ENCODE measurements around the gene RAB5B. TPM values are rescaled to one million over a fixed set of nuclear protein-coding genes. Genes with fewer than 3 reads are reported as not detected.

RAB5B gene
- polyA plus RNA-seq, 2 of the 4 experiments (the other 2 are of a cell fraction), result 37.2 to 90.4 TPM

DNA sequence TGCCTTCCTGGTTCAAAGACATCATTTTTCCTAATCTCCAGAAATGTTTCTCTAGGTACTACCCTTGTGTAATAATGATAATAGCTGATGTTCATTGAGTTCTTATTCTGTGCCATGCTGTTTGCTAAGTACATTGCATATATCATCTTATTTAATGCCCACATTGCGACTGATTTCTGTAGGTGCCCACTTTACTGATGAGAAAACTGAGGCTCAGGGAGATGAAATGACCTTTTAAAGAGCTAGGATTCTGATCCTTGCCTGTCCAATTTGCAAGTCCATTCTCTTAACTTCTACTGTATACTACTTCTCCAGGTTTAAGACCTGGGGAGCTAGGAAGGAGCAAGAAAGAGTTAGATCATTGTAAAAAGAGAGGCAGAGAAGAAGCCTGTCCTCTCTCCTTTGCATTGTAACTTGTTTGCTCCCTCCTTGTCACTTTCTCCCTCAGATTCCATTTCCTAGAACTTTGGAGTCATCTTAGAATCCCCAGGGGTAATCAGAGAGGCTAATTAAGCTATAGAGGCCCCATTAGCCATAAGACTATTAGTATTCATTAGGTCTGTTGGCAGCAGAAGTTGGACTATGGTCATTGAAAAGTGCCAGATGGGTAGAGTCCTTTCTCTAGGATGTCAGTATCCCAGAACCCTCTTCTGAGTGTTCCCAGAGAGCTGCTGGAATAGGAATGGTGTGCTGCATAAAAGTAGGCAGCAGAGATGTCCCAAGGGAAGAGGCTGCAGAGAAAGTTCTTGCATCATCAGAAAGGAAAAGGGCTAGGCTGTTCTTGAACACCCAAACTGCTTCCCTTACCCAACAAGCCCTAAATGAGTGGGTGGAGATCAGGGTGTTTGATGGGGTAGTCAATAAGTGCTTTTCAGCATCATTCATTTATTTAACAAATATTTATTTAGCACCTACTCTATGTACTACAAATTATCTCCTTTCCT lies 39.8 kb upstream of the RAB5B start:
- Histone ChIP-seq H3K4me1 (peaks cover 33% of the 10 kb centered on the region), H3K4me3 (no peak overlapping the region), H3K9me3 (no peaks in the 10 kb centered on the region), H3K4me2 (peak overlapping the region; percentile 79), H3K27ac (peak overlapping the region; percentile 74 to 88; a peak in 4 of 6 replicates)
- FAIRE-seq (no peak), ATAC-seq (no peak), DNase-seq (ENCODE audit: low read depth in 1 of 2, low spot score in 1 of 2) (no peak)
- ChIA-PET CTCF (interaction anchor here (0.9 to 15.2 kb wide), 12 partner anchors 8 to 228 kb away, joined by 3 to 179 read pairs (median 6); partner anchors contain the start of genes PYM1 and RAB5B), POLR2A (interaction anchor here (0.7 to 1.6 kb wide), 5 partner anchors 104 to 288 kb away, joined by 3 to 7 read pairs (median 3); partner anchors contain the start of genes CD63, DNAJC14, ORMDL2 and RNF41)
- TF ChIP-seq ZNF302 (CRISPR knock-in tag; IDR thresholded peaks at IDR 0.05) (no peak), RARB (CRISPR knock-in tag; IDR thresholded peaks at IDR 0.05) (no peak), EP300 (IDR thresholded peaks at IDR 0.05) (no peak), FOSL2 (IDR thresholded peaks at IDR 0.05) (no peak), FOSL2 (CRISPR knock-in tag; IDR thresholded peaks at IDR 0.05) (no peak), CHD4 (IDR thresholded peaks at IDR 0.05; ENCODE audit: borderline replicate concordance) (no peak), GATA3 (IDR thresholded peaks at IDR 0.05; ENCODE audit: borderline replicate concordance) (no peak), CHD2 (IDR thresholded peaks at IDR 0.05; ENCODE audit: low read length, partially characterized antibody) (no peak), KDM1A (IDR thresholded peaks at IDR 0.05; ENCODE audit: low read depth) (no peak), CEBPB (IDR thresholded peaks at IDR 0.05) (no peak), HOXB13 (CRISPR knock-in tag; IDR thresholded peaks at IDR 0.05; ENCODE audit: low read depth) (no peak), NFE2L2 (conservative IDR thresholded peaks at IDR 0.05; ENCODE audit: low read length) (no peak), ESRRA (IDR thresholded peaks at IDR 0.05; ENCODE audit: borderline replicate concordance, low read length) (no peak)
- TF ChIP-seq, protein P1, sequence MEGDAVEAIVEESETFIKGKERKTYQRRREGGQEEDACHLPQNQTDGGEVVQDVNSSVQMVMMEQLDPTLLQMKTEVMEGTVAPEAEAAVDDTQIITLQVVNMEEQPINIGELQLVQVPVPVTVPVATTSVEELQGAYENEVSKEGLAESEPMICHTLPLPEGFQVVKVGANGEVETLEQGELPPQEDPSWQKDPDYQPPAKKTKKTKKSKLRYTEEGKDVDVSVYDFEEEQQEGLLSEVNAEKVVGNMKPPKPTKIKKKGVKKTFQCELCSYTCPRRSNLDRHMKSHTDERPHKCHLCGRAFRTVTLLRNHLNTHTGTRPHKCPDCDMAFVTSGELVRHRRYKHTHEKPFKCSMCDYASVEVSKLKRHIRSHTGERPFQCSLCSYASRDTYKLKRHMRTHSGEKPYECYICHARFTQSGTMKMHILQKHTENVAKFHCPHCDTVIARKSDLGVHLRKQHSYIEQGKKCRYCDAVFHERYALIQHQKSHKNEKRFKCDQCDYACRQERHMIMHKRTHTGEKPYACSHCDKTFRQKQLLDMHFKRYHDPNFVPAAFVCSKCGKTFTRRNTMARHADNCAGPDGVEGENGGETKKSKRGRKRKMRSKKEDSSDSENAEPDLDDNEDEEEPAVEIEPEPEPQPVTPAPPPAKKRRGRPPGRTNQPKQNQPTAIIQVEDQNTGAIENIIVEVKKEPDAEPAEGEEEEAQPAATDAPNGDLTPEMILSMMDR (IDR thresholded peaks at IDR 0.05), result no peak
- TF ChIP-seq, protein P2, sequence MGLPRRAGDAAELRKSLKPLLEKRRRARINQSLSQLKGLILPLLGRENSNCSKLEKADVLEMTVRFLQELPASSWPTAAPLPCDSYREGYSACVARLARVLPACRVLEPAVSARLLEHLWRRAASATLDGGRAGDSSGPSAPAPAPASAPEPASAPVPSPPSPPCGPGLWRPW (IDR thresholded peaks at IDR 0.05), result no peak
- TF ChIP-seq, protein P3, sequence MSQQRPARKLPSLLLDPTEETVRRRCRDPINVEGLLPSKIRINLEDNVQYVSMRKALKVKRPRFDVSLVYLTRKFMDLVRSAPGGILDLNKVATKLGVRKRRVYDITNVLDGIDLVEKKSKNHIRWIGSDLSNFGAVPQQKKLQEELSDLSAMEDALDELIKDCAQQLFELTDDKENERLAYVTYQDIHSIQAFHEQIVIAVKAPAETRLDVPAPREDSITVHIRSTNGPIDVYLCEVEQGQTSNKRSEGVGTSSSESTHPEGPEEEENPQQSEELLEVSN (IDR thresholded peaks at IDR 0.05; ENCODE audit: borderline replicate concordance, low read depth), result no peak
- TF ChIP-seq, protein P4, sequence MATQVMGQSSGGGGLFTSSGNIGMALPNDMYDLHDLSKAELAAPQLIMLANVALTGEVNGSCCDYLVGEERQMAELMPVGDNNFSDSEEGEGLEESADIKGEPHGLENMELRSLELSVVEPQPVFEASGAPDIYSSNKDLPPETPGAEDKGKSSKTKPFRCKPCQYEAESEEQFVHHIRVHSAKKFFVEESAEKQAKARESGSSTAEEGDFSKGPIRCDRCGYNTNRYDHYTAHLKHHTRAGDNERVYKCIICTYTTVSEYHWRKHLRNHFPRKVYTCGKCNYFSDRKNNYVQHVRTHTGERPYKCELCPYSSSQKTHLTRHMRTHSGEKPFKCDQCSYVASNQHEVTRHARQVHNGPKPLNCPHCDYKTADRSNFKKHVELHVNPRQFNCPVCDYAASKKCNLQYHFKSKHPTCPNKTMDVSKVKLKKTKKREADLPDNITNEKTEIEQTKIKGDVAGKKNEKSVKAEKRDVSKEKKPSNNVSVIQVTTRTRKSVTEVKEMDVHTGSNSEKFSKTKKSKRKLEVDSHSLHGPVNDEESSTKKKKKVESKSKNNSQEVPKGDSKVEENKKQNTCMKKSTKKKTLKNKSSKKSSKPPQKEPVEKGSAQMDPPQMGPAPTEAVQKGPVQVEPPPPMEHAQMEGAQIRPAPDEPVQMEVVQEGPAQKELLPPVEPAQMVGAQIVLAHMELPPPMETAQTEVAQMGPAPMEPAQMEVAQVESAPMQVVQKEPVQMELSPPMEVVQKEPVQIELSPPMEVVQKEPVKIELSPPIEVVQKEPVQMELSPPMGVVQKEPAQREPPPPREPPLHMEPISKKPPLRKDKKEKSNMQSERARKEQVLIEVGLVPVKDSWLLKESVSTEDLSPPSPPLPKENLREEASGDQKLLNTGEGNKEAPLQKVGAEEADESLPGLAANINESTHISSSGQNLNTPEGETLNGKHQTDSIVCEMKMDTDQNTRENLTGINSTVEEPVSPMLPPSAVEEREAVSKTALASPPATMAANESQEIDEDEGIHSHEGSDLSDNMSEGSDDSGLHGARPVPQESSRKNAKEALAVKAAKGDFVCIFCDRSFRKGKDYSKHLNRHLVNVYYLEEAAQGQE (IDR thresholded peaks at IDR 0.05), result no peak
- 100% methylated on average over 1 of the region's 1 CpG for WGBS (ENCODE audit: missing lambda C conversion rate)

DNA sequence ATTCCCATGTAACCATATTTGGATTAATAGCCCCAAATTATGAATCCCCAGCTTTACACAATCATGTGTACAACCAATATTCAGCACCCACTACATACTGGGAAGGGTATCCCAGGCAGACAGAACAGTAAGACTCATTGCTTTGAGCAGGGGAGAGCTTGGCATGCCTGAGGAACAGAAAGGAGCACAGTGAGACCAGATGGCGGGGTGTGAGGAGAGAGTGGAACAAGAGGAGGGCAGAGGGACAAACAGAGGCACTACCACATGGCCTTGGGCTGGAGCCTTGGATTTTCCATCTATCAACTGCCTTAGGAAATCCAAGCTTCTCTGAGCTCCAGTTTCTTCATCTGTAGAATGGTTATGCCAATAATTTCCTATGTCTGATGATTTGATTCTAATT lies 39.1 kb upstream of the RAB5B start:
- WGBS (ENCODE audit: missing lambda C conversion rate), result 95% methylated on average over 1 of the region's 1 CpG
- no peak for ATAC-seq
- no peak for DNase-seq (ENCODE audit: low read depth in 1 of 2, low spot score in 1 of 2)
- no peak for FAIRE-seq
- Histone ChIP-seq H3K4me1 (peaks cover 35% of the 10 kb centered on the region), H3K9me3 (no peaks in the 10 kb centered on the region), H3K4me3 (no peak overlapping the region), H3K27ac (no peak overlapping the region), H3K4me2 (no peak overlapping the region)
- CTCF ChIA-PET, result interaction anchor here (0.9 to 15.2 kb wide), 8 partner anchors 9 to 229 kb away, joined by 3 to 179 read pairs (median 13); partner anchors contain the start of genes PYM1 and RAB5B
- TF ChIP-seq RNF2 (IDR thresholded peaks at IDR 0.05; ENCODE audit: borderline replicate concordance, low read depth), result no peak
- TF ChIP-seq HEYL (CRISPR knock-in tag; IDR thresholded peaks at IDR 0.05), result no peak
- POLR2A ChIA-PET, result interaction anchor here (0.9 to 1.6 kb wide), 2 partner anchors 105 to 287 kb away, joined by 3 to 5 read pairs; partner anchors contain the start of genes DNAJC14 and RNF41
